Thymus (tissue), 11 donors: ENCODE measurements around the gene CCDC167. TPM values are rescaled to one million over a fixed set of nuclear protein-coding genes. Genes with fewer than 3 reads are reported as not detected.

ENCODE experiments used
- DNase-seq, 9 donors: peaks; one replicate each; pipeline ENCODE4 v3.0.0-alpha.2; 2013; ENCODE audit warnings: low spot score in 9 of 9, low read depth in 6 of 9, missing footprints in 1 of 9
- H3K27ac ChIP-seq, 2 donors: one replicate each; pipeline ENCODE4 v1.5.1; 2013; ENCODE audit warnings: control low read depth in 1 of 2, low read depth in 1 of 2, low read length in 1 of 2, mild to moderate bottlenecking in 1 of 2, moderate library complexity in 1 of 2
- H3K27me3 ChIP-seq, 2 donors: one replicate each; pipeline ENCODE4 v1.5.1; 2013; ENCODE audit warnings: low read length in 1 of 2; ENCODE audit not compliant: control insufficient read depth in 2 of 2, insufficient read depth in 1 of 2
- H3K36me3 ChIP-seq, 2 donors: one replicate each; pipeline ENCODE4 v1.5.1; 2013; ENCODE audit warnings: low read length in 1 of 2, mild to moderate bottlenecking in 1 of 2, moderate library complexity in 1 of 2; ENCODE audit not compliant: control insufficient read depth in 2 of 2, insufficient read depth in 2 of 2
- H3K4me1 ChIP-seq, 2 donors: one replicate each; pipeline ENCODE4 v1.5.1; 2013; ENCODE audit warnings: low read length in 2 of 2; ENCODE audit not compliant: control insufficient read depth in 2 of 2, insufficient read depth in 2 of 2
- H3K4me3 ChIP-seq, 2 donors: one replicate each; pipeline ENCODE4 v1.5.1; 2013; ENCODE audit warnings: low read length in 2 of 2, control low read depth in 1 of 2, mild to moderate bottlenecking in 1 of 2
- H3K9me3 ChIP-seq, 2 donors: one replicate each; pipeline ENCODE4 v1.5.1; 2013; ENCODE audit warnings: low read length in 1 of 2, mild to moderate bottlenecking in 1 of 2; ENCODE audit not compliant: control insufficient read depth in 2 of 2, insufficient read depth in 1 of 2
- WGBS: extraction: QIAGEN DNeasy Blood & Tissue Kit; methylation state at CpG from one replicate; pipeline ENCODE4 v1.1.7; 2013; 5-methylcytosine and 5-hydroxymethylcytosine counted together
- polyA plus RNA-seq: library from polyadenylated mRNA; stranded (reverse); fragments of 200-250 nt; gene quantifications from one replicate; pipeline ENCODE4 v1.2.3, GENCODE V29; 2013
- total RNA-seq: library from RNA; stranded (reverse); fragments of 120-200 nt; gene quantifications from one replicate; pipeline ENCODE4 v1.2.4, GENCODE V29; 2013
- donor health status: healthy.

The CCDC167 gene
- total and polyA plus RNA-seq, 2 donors: 54.9 to 122 TPM

DNA sequence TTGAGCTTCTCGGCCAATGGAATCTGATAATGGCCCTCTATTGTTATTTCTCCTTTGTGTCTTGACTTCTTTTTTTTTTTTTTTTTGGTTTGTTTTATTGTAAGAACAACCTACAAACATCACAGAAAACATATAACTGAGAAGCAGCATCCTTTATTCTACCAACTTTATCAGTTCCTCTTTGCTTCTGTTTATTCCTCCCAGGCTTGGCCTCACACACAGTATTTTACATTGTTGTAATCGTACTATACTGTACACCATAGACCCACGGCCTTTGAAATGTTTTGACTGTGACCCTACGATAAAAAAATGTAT, 558 bp upstream of the CCDC167 start:
- peak overlapping the region; percentile 64 to 98 for H3K27ac ChIP-seq
- H3K27me3 ChIP-seq: no peaks in the 10 kb centered on the region
- peaks cover 55 to 78% of the 10 kb centered on the region in 2 donors for H3K4me1 ChIP-seq
- peaks cover 0 to 2% of the 10 kb centered on the region in 2 donors for H3K9me3 ChIP-seq
- H3K36me3 ChIP-seq: no peaks in the 10 kb centered on the region
- peak overlapping the region; percentile 81 to 93 for H3K4me3 ChIP-seq
- 76% methylated on average over 4 of the region's 4 CpGs for WGBS
- DNase-seq: no peak

DNA sequence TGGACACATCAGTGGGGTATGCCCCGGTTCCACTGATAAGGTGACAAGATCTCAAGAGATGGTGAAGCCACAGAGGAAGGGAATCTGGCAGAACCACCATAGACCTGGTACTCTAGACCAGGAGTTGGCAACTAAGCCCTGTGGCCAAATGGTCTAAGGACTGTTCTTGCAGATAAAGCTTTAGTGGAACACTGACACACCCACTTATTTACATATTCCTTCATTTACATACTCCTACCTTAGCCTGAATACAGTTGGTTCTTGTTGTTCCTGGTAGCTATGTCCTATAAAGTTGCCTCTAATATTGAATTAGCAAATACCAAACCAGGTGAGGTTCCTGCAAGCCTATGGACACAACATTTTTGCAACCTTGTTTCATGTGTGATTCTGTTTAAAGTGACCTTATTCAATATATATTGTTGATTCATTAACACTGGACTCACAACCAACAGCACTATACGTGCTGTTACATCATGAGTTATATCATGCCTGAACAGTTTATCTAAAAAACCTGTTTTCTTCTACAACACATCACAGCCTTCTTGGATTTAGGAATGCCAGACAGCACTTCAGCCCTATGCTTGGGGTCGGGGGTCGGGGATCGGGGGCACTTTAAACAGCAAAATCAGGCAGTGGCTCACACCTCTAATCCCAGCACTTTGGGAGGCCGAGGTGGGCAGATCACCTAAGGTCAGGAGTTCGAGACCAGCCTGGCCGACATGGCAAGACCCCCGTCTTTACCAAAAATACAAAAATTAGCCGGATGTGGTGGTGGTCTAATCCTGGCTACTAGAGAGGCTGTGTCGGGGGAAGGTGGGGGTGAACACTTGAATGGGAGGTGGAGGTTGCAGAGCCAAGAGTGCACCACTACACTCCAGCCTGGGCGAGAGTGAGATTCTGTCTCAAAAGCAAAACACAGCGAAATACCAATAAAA, 2.5 kb downstream of the CCDC167 start:
- 97% methylated on average over 13 of the region's 13 CpGs for WGBS
- H3K9me3 ChIP-seq: peaks cover 0 to 2% of the 10 kb centered on the region in 2 donors
- DNase-seq: no peak
- no peaks in the 10 kb centered on the region for H3K27me3 ChIP-seq
- H3K27ac ChIP-seq: no peak overlapping the region
- no peak overlapping the region for H3K4me3 ChIP-seq
- peaks cover 5% of the 10 kb centered on the region in 2 donors for H3K36me3 ChIP-seq
- H3K4me1 ChIP-seq: peaks cover 25 to 61% of the 10 kb centered on the region in 2 donors

DNA sequence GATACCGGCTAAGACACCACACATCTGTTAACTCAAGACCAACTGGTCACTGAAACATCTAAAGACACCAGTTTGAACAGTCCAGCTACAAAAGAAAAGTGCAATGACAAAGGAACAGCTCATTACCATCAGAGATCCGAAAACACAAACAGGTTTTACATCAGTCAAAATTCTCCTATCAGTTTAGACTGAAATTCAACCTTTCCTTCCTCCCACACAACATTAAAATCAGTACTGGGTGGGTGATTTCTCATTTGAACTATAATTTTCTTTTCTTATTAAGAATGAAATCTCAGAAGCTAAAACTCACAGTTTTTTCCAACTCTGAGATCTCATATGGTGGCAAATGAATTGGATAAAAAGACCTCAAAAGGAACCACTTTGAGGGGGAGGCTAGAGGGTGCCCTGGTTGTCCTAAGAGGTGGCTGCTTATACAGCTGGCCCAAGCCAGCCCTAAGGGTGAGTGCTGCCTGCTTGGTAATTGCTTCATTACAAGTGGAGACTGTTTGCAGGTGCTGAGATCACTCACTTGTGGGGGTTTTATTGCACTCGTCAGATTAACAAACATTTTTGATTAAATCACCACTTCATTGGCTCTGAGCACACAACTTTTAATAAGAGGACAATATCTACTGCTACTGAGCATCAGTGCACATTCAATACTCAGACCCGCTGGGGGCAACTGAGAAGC, 4.3 kb downstream of the CCDC167 start:
- Histone ChIP-seq H3K27me3 (no peaks in the 10 kb centered on the region), H3K4me3 (no peak overlapping the region), H3K9me3 (peaks cover 0 to 2% of the 10 kb centered on the region in 2 donors), H3K27ac (no peak overlapping the region), H3K36me3 (peaks cover 5% of the 10 kb centered on the region in 2 donors), H3K4me1 (peaks cover 29 to 61% of the 10 kb centered on the region in 2 donors)
- 89% methylated on average over 4 of the region's 4 CpGs for WGBS
- DNase-seq: no peak

DNA sequence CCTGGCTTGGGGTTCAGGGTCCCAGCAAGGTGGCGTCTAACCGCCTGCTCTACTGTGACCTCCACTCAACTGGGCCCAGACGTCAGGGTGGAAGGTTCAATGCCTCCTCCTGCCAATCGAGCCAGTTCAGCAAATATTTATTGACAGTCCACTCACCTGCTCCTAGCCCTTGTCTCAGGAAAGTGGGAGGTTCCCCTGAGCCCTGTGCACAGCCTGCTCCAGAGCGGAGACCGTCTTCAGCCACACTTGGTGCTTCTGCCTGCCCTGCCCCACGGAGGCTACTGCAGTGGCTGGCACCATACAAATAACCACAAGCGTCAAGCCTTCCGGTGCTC, 6.1 kb downstream of the CCDC167 start:
- H3K4me1 ChIP-seq: peaks cover 21 to 60% of the 10 kb centered on the region in 2 donors
- no peak for DNase-seq
- peaks cover 5% of the 10 kb centered on the region in 2 donors for H3K36me3 ChIP-seq
- H3K27ac ChIP-seq: no peak overlapping the region
- 96% methylated on average over 9 of the region's 9 CpGs for WGBS
- H3K4me3 ChIP-seq: no peak overlapping the region
- no peaks in the 10 kb centered on the region for H3K9me3 ChIP-seq
- H3K27me3 ChIP-seq: no peaks in the 10 kb centered on the region

DNA sequence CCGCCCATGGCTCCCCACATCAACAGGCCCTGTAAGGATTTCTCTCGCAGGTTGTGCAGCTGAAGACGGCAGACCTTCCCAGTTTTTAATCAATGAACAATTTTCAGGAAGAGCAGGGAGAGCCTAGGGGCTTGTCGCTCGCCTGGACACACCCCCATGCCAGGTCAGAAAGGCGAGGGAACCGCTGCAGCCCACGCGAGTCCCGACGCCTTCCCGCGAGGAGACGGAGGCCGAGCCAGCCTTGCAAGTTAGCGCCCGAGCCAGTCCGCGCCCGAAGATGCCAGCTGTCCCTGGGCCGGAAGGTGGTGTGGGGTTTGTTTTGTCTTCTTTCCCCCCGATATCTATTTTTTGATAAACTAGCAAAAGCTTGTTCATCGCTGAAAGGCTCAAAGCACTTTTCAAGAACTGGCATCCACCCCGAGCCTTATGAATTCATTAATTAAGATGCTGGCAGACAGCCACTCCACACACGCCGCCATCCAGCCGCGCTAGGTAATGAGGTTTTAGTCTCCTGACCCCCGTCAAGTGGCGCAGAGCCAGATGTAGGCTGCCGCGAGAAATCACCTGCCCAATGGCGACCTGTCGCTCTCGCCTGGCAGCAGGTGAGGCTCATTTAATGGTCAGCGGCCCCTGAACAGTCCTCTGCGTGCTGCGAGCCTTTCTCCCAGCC, 6.6 kb downstream of the CCDC167 start:
- no peak for DNase-seq
- H3K27me3 ChIP-seq: no peaks in the 10 kb centered on the region
- WGBS: 97% methylated on average over 38 of the region's 38 CpGs
- no peak overlapping the region for H3K4me3 ChIP-seq
- H3K4me1 ChIP-seq: peaks cover 18 to 59% of the 10 kb centered on the region in 2 donors
- H3K9me3 ChIP-seq: no peaks in the 10 kb centered on the region
- H3K27ac ChIP-seq: no peak overlapping the region
- H3K36me3 ChIP-seq: peaks cover 5 to 6% of the 10 kb centered on the region in 2 donors

DNA sequence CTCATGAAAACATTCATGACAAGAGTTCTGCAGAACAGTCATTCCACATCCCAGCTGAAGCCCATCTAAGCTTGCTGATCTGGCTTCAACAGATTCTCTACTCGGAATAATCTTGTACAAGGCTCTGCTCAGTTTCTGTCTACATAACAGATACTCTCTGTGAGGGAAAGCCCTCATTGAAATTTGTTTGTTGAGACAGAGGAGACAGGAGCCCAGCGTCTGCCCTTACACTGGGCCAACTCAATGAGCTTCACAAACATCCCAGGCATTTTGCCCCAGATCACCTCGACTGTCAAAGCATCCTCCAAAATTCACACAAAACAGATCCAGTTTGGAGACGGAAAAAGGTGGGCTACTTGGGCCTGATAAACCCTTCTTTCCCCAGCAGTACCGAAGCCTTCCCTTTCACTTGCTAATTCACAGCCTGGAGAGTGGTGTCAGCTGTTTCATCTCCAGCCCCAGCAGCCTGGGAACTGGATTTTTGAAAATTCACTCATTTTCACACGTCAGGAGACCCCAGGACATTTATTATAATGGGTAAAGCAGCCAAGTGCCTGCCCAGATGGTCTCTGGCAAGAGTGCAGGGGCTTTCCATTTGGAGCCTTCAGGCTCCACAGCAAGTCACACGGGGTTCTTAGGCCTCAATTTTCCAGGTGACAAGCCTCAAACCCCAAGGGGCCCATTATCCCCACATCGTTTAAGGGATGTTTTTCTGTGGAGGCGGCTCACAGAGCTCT, 7.3 kb downstream of the CCDC167 start:
- no peak for DNase-seq

DNA sequence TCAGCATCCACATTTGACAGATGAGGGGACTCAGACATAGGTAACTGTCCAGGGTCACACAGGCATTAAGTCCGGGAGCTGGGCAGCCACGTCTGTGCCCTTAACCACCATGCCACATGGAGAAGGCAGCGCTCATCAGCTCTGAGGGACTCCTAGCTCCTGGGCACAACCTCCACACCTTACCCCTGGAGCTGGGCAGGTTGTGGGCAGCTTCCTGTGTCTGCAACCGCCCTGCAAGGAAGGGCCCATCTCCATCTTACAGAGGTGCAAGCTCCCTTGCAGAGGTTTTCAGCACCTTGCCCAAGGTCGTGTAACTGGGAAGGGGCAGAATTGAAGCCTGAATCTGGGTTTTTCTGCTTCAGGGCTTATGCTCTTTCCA, 7.9 kb downstream of the CCDC167 start:
- no peaks in the 10 kb centered on the region for H3K27me3 ChIP-seq
- H3K9me3 ChIP-seq: no peaks in the 10 kb centered on the region
- no peak overlapping the region for H3K4me3 ChIP-seq
- peaks cover 5 to 8% of the 10 kb centered on the region in 2 donors for H3K36me3 ChIP-seq
- peaks cover 16 to 61% of the 10 kb centered on the region in 2 donors for H3K4me1 ChIP-seq
- DNase-seq: no peak
- H3K27ac ChIP-seq: peak overlapping the region in 1 of 2 donors; percentile 26
- 93% methylated on average over 5 of the region's 5 CpGs for WGBS

More for the DNA sequence above, 7.3 kb downstream of the CCDC167 start:
- Histone ChIP-seq H3K36me3 (peaks cover 5 to 8% of the 10 kb centered on the region in 2 donors), H3K4me1 (peaks cover 16 to 61% of the 10 kb centered on the region in 2 donors), H3K4me3 (no peak overlapping the region), H3K9me3 (no peaks in the 10 kb centered on the region), H3K27ac (peak overlapping the region in 1 of 2 donors; percentile 39), H3K27me3 (no peaks in the 10 kb centered on the region)
- 89% methylated on average over 9 of the region's 9 CpGs for WGBS

DNA sequence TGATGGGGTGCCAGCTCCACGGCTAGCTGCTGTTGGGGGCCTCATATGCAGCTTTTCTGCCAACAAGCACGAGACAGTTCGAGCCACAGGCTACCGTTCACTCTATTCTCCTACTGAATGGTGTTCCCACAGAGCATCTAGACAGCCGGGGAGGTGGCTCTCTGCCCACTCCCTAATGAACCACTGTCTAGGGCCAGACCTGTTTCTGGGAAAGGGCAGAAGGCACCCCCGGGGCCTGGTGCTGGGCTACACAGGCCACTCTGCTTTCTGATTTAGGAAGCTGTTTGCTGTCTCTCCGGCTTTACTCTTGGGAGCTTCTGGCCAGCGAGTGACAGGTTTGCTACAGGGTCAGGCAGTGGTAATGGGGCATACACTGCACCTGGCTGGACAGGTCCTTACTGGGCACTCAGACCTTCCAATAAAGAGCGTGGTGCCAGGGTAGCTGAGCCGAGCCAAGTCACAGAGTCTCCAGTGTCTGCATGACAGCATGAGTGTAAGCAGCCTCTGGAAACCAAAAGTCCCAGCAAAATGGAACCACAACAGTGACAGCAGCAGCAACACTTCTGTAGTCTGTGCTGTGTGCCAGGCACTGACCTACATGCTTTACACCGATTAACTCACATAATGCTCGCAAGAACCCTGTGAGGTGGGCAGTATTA, 8.4 kb downstream of the CCDC167 start:
- H3K9me3 ChIP-seq: no peaks in the 10 kb centered on the region
- H3K4me1 ChIP-seq: peaks cover 16 to 61% of the 10 kb centered on the region in 2 donors
- peaks cover 5 to 8% of the 10 kb centered on the region in 2 donors for H3K36me3 ChIP-seq
- H3K4me3 ChIP-seq: no peak overlapping the region
- DNase-seq: no peak
- peak overlapping the region in 1 of 2 donors; percentile 21 for H3K27ac ChIP-seq
- 95% methylated on average over 12 of the region's 12 CpGs for WGBS
- H3K27me3 ChIP-seq: no peaks in the 10 kb centered on the region
